EL (cell line): ENCODE measurements around the gene DENND2A.
"Not testable (repeated sequence)": the region's sequence is repeated elsewhere in the genome, so short reads cannot be mapped to it uniquely, and the experiment has no call there.

Experiments
- DNase-seq: peaks from one replicate; pipeline ENCODE4 v3.0.0-alpha.2; 2016

DENND2A gene

GRCh38 chr7:140585333-140585732 lies 55.3 kb downstream of the DENND2A start:
- DNase-seq, result no peak

DNA sequence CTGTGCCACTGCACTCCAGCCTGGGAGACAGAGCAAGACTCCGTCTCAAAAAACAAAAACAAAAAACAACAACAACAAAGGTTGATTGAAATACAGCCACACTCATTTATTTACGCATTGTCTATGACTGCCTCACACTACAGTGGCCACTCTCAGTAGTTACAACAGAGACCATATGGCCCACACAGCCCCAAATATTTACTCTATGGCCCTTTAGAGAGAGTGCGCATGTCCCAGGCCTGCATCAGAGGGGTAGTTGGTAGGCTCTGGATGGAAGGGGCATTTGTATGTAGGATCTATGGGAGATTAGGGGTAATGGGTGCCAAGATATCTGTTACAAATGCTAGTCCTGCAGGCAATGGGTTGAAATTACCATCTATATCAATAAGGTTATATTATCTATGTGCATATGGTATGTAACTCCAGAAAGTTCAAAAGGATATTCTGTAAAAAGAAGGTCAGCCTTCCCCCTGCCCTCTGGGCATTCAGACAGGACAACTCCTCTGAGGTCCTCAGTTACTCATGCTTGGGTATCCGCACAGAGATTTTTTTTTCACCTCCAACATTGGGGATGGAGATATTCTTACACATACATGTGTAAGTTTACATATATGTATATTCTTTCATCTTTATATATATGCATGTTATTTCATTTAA lies 56.3 kb downstream of the DENND2A start:
- DNase-seq, result no peak

GRCh38 chr7:140581411-140581810 lies 59.2 kb downstream of the DENND2A start:
- DNase-seq, result no peak

DNA sequence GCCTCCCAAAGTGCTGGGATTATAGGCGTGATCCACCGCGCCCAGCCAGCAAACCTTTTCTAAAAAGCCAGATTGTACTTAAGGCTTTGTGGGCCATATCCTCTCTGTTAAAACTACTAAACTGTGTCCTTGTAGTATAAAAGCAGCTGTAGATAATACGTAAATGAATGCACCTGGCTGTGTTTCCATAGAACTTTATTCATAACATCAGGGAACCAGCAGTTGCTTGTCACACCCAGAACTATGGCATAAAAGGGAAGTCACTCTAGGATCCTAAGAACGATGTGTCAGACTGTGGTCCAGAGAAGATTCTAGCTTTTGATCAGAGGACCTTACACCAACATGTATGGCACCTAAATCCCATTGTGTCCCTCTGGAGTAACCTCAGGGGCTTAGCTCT lies 63.0 kb downstream of the DENND2A start:
- no peak for DNase-seq

DNA sequence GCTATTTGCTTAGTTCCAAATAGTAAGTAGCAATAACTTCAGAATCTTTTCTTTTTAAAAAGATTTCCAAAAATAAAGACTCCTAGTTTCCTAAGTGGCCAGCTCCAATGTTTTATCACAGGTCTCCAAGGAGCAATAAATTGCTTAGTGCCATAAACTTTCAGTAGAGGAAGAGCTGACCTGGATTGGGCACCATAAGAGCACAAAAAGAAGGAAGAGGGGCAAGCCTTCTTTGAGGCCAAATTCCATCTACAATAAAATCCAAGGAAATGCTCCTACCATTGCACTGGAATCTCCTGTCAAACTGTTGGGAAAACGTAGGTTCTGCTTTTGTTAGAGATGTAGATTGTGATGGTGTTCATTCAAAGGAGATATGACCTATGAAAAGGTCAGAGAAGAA lies 64.0 kb downstream of the DENND2A start:
- no peak for DNase-seq

- no peak for DNase-seq
Observed at GRCh38 chr7:140571538-140572122, 69.0 kb downstream of the DENND2A start.

- DNase-seq, result no peak
Observed at GRCh38 chr7:140570120-140570519, 70.5 kb downstream of the DENND2A start.

GRCh38 chr7:140568021-140568813 lies 72.4 kb downstream of the DENND2A start:
- DNase-seq, result no peak

- peak; percentile 82 for DNase-seq
Observed at GRCh38 chr7:140566186-140566585, 74.4 kb downstream of the DENND2A start.

GRCh38 chr7:140565761-140566160 lies 74.9 kb downstream of the DENND2A start:
- peak; percentile 27 for DNase-seq

GRCh38 chr7:140564643-140565042 lies 76.0 kb downstream of the DENND2A start:
- DNase-seq, result peak; percentile 30

DNA sequence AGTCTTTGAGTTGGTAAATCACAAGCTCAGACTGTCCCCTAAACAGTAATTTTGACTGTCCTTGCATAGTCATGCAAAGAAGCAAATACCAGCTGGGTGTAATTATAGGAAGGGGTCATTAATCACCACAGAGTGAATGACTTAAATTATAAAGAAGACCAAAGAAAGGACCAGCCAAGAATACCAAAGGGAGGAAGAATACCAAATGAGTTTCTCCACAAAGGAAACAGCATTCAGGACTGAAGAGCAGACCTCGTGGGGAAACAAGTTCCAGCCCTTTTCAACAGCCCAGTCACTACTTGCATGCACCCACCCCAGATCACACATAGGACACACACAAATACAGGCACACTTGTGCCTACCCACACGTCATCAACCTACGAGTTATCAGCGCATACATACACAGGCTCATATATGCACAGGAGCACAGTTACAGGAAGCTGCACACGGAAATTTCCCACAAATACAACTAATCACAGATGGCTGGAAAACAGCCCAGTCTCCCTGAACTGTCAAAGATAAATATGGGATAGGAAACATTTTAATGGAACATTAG lies 77.6 kb downstream of the DENND2A start:
- DNase-seq, result no peak

DNA sequence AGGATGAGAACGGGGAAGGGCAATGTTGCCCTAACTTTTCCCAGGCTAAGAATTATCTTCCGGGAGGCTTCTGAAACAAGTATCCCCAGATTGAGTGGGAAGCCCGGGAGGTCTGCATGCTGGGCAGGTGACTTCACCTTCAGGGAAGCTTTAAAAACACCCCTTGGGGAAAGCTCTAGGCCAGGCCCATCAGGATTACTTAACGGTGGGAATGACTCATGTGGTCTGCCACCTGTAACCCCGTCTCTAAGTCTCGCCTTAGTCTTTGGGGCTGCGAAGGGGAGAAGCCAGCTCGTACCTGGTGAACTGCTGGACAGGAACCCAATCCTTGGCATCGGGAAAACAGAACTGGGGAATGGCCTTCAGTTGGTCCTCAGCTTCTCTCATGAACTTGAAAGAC lies 81.2 kb downstream of the DENND2A start:
- DNase-seq, result no peak

GRCh38 chr7:140557809-140558518 lies 82.6 kb downstream of the DENND2A start:
- DNase-seq, result no peak

- no peak for DNase-seq
Observed at GRCh38 chr7:140557069-140557468, 83.5 kb downstream of the DENND2A start.

- DNase-seq, result not testable (repeated sequence)
Observed at GRCh38 chr7:140553236-140553635, 87.4 kb downstream of the DENND2A start.

- no peak for DNase-seq
Observed at GRCh38 chr7:140552240-140552679, 88.4 kb downstream of the DENND2A start.

- no peak for DNase-seq
Observed at GRCh38 chr7:140551355-140552239, 89.0 kb downstream of the DENND2A start.

DNA sequence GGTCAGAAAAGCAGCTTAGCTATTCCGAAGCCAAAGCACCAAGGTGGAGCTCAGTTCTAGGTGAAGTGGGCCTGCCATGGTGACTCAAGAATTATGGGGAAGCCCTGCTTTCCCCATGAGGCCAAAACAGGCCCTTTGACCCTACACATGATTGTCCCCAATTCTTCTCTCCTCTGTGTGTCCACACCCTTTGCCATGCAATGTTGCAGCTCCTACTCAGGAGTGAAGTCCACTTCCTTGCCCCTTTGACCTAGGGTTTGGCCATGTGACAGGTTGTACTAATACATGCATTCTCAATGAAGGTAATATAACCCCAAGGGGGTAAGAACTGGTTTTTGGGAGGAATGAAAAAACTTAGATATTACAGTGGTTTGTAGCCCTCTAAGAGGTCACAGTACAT lies 93.7 kb downstream of the DENND2A start:
- DNase-seq, result no peak

DNA sequence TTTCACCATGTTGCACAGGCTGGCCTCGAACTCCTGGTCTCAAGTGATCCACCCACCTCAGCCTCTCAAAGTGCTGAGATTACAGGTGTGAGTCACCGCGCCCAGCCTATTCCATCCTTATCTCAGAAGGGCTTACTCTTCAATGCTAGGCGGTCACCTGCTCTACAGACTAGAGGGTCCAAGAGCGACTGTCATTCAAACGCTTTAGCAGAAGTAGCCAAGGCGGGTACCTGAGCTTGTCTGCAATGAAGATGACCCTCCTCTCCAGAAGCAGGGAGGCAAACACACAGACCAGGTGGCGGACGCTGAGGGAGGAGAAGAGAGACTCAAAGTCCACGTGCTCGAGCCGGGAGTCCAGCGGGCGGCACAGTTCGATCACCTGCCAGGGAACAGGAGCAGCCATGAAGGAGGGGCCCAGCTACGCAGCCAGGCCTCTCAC lies 96.2 kb downstream of the DENND2A start:
- DNase-seq, result no peak

DNA sequence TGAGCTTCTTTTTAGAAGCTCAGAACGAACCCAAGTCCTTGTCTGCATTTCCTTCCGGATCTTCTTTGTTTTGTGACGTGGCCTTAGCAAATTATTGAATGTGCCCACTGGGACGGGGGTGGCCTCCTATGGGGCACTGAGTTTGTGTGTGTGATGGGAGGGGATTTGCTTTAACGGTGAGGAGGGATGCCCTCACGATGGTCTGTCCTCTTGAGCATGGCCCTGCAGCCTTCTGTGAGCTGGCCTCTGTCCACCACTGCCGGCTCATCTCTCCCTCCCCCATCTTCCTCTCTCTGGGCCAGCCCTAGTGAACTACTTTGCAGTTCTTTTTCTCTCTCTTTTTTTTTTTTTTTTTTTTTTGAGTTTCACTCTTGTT lies 98.4 kb downstream of the DENND2A start:
- peak; percentile 57 for DNase-seq
